ENCODE measurements around the gene TEX55. TPM values are rescaled to one million over a fixed set of nuclear protein-coding genes. Genes with fewer than 3 reads are reported as not detected.
"Not testable (repeated sequence)": the region's sequence is repeated elsewhere in the genome, so short reads cannot be mapped to it uniquely, and the experiment has no call there.

TEX55 gene
- total and polyA plus RNA-seq, 2 experiments from 2014 or later, result not detected

DNA sequence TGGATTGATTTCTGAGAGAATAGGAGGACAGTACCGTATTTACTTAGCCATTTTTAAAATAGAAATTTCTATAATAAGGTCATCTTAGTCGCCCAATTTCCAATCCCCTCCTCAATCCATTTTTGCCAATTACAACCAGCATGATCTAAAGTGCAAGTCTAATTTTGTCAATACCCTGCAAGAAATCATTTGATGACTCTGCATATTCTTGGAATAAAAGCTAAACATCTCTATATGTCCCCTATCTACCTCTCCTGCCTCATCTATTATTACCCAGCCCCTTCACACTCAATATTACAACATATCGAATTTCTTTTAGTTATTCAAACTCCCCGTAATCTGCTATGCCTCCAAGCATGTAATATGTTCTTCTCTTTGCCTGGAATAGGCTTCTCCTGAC, 41.9 kb upstream of the TEX55 start:
- Histone ChIP-seq H3K27ac (no peak overlapping the region), H4K20me1 (ENCODE audit: insufficient read depth) (no peaks in the 10 kb centered on the region), H2AFZ (no peak overlapping the region), H3K9me2 (ENCODE audit: insufficient read depth) (no peaks in the 10 kb centered on the region), H3K4me1 (ENCODE audit: insufficient read depth) (no peaks in the 10 kb centered on the region), H3K4me2 (ENCODE audit: unreplicated experiment) (no peak overlapping the region), H3K4me3 (no peak overlapping the region), H3K9ac (no peak overlapping the region), H3K27me3 (replicated peaks; ENCODE audit: insufficient read depth) (peaks cover 8% of the 10 kb centered on the region; the same call in 1 of the 2 replicates), H3F3A (ENCODE audit: insufficient read depth) (no peaks in the 10 kb centered on the region), H3K36me3 (ENCODE audit: low read depth) (no peaks in the 10 kb centered on the region), H3K9me3 (ENCODE audit: low read depth) (no peaks in the 10 kb centered on the region), H3K79me2 (ENCODE audit: insufficient read depth) (no peaks in the 10 kb centered on the region)
- in situ Hi-C loops (cut with MboI), result no loop called here
- DNase-seq, result no peak
- 17 to 20% methylated on average over 4 of the region's 4 CpGs for WGBS, 2 experiments (ENCODE audit: low coverage in 1 of 2, low lambda C conversion rate in 2 of 2, missing lambda C conversion rate in 2 of 2)
- no peak for TF ChIP-seq EZH2phosphoT487 (IDR thresholded peaks at IDR 0.05; ENCODE audit: insufficient read depth, low read depth)
- TF ChIP-seq EZH2 (IDR thresholded peaks at IDR 0.05; ENCODE audit: insufficient read depth, poor library complexity, severe bottlenecking), result no peak

DNA sequence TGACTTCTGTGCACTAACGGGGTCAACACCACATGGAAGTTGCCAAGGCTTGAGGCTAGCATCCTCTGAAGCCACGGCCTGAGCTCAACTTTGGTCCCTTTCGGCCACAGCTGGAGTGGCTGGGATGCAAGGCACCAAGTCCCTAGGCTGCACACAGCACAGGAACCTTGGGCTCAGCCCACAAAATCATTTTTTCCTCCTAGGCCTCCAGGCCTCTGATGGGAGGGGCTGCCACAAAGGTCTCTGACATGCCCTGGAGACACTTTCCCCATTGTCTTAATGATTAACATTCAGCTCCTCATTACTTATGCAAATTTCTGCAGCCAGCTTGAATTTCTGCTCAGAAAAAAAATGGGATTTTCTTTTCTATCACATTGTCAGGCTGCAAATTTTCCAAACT, 27.6 kb upstream of the TEX55 start:
- H3K36me3 ChIP-seq (ENCODE audit: low read depth); H3K9me2 ChIP-seq (ENCODE audit: insufficient read depth); in situ Hi-C loops (cut with MboI); H3K4me1 ChIP-seq (ENCODE audit: insufficient read depth); H2AFZ ChIP-seq; DNase-seq; H3K9ac ChIP-seq; H3K27me3 ChIP-seq (replicated peaks; ENCODE audit: insufficient read depth); H3K9me3 ChIP-seq (ENCODE audit: low read depth); H3K27ac ChIP-seq; H3K4me2 ChIP-seq (ENCODE audit: unreplicated experiment); H3K4me3 ChIP-seq; H3F3A ChIP-seq (ENCODE audit: insufficient read depth); H3K79me2 ChIP-seq (ENCODE audit: insufficient read depth); H4K20me1 ChIP-seq (ENCODE audit: insufficient read depth): not testable (repeated sequence)
- 12 to 15% methylated on average over 3 of the region's 3 CpGs for WGBS, 2 experiments (ENCODE audit: low coverage in 1 of 2, low lambda C conversion rate in 2 of 2, missing lambda C conversion rate in 2 of 2)

DNA sequence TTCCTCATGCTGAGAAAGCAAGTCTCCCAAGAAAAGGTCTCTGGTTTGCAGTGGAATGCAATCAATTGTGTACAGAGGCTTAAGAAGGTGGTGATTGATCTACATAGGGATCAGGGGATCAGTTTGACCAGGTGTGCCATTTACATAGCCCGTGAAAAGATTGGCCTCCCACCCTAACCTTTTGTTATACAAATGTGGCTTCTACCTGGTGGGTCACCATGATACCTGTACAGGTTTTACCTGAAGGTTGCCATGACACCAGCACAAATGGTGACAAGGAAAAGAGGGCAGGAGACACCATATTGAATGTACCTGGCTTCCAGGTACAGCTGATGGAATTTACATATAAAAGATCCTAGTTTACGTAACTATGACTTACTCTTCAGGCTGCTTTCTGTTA, 25.5 kb upstream of the TEX55 start:
- H3K79me2 ChIP-seq (ENCODE audit: insufficient read depth), result no peaks in the 10 kb centered on the region
- no peaks in the 10 kb centered on the region for H3K36me3 ChIP-seq (ENCODE audit: low read depth)
- H4K20me1 ChIP-seq (ENCODE audit: insufficient read depth), result no peaks in the 10 kb centered on the region
- 31 to 37% methylated on average over 2 of the region's 2 CpGs for WGBS, 2 experiments (ENCODE audit: low coverage in 1 of 2, low lambda C conversion rate in 2 of 2, missing lambda C conversion rate in 2 of 2)
- no peaks in the 10 kb centered on the region for H3K27me3 ChIP-seq (replicated peaks; ENCODE audit: insufficient read depth)
- no peaks in the 10 kb centered on the region for H3K4me1 ChIP-seq (ENCODE audit: insufficient read depth)
- H3K9ac ChIP-seq, result no peak overlapping the region
- no peak overlapping the region for H3K4me2 ChIP-seq (ENCODE audit: unreplicated experiment)
- TF ChIP-seq EZH2phosphoT487 (IDR thresholded peaks at IDR 0.05; ENCODE audit: insufficient read depth, low read depth) (no peak), EZH2 (IDR thresholded peaks at IDR 0.05; ENCODE audit: insufficient read depth, poor library complexity, severe bottlenecking) (no peak)
- no peaks in the 10 kb centered on the region for H3F3A ChIP-seq (ENCODE audit: insufficient read depth)
- no peak for DNase-seq
- no peaks in the 10 kb centered on the region for H3K9me3 ChIP-seq (ENCODE audit: low read depth)
- no peaks in the 10 kb centered on the region for H3K9me2 ChIP-seq (ENCODE audit: insufficient read depth)
- in situ Hi-C loops (cut with MboI), result no loop called here
- H3K27ac ChIP-seq, result no peak overlapping the region
- no peak overlapping the region for H3K4me3 ChIP-seq
- H2AFZ ChIP-seq, result no peak overlapping the region

DNA sequence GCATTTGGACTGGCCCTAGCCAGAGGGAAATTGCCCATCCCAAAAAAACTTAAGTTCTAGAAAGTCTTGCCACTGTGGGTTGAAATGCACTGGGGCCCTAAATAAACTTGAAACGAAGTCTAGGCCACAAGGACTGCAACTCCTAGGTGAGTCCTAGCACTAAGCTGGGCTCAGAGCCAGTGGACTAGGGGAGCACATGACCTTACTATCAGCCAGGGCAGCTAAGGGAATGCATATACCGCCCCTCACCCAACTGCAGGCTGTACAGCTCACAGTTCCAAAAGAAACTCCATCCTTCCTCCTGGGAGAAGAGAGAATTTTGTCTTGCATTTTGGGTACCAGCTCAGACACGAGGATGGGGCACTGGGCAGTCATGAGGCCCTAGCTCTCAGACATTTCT, 23.6 kb upstream of the TEX55 start:
- Histone ChIP-seq H3K36me3 (ENCODE audit: low read depth) (no peaks in the 10 kb centered on the region), H3K9me3 (ENCODE audit: low read depth) (no peaks in the 10 kb centered on the region), H4K20me1 (ENCODE audit: insufficient read depth) (no peaks in the 10 kb centered on the region), H3K27ac (no peak overlapping the region), H3K9me2 (ENCODE audit: insufficient read depth) (no peaks in the 10 kb centered on the region), H3K4me1 (ENCODE audit: insufficient read depth) (no peaks in the 10 kb centered on the region), H3K27me3 (replicated peaks; ENCODE audit: insufficient read depth) (no peaks in the 10 kb centered on the region), H3K79me2 (ENCODE audit: insufficient read depth) (no peaks in the 10 kb centered on the region), H3F3A (ENCODE audit: insufficient read depth) (no peaks in the 10 kb centered on the region), H3K9ac (no peak overlapping the region), H3K4me2 (ENCODE audit: unreplicated experiment) (no peak overlapping the region), H2AFZ (no peak overlapping the region), H3K4me3 (no peak overlapping the region)
- 5 to 7% methylated on average over 3 of the region's 3 CpGs for WGBS, 2 experiments (ENCODE audit: low coverage in 1 of 2, low lambda C conversion rate in 2 of 2, missing lambda C conversion rate in 2 of 2)
- TF ChIP-seq EZH2 (IDR thresholded peaks at IDR 0.05; ENCODE audit: insufficient read depth, poor library complexity, severe bottlenecking) (no peak), EZH2phosphoT487 (IDR thresholded peaks at IDR 0.05; ENCODE audit: insufficient read depth, low read depth) (no peak)
- DNase-seq, result no peak
- in situ Hi-C loops (cut with MboI), result no loop called here

DNA sequence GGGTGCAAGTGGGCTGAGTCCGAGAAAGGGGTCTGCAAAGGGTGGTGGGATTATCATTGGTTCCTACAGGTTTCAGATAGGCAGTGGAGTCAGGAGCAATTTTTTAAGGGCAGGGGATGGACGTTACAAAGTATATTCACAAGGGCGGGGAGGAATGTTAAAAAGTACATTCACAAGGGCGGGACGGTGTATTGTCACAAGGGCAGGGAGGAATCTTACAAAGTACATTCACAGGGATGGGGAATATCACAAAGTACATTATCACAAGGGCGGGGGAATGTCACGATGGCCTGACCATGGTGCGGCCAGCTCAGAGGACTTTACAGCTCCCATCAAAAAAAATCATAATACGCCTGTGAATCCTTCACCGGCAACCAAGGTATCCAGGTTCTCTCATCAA, 20.6 kb upstream of the TEX55 start:
- Histone ChIP-seq H3K79me2 (ENCODE audit: insufficient read depth) (no peaks in the 10 kb centered on the region), H3F3A (ENCODE audit: insufficient read depth) (no peaks in the 10 kb centered on the region), H3K36me3 (ENCODE audit: low read depth) (no peaks in the 10 kb centered on the region), H3K4me2 (ENCODE audit: unreplicated experiment) (no peak overlapping the region), H3K9ac (no peak overlapping the region), H3K9me2 (ENCODE audit: insufficient read depth) (no peaks in the 10 kb centered on the region), H3K4me3 (no peak overlapping the region), H3K27ac (no peak overlapping the region), H3K9me3 (ENCODE audit: low read depth) (no peaks in the 10 kb centered on the region), H4K20me1 (ENCODE audit: insufficient read depth) (no peaks in the 10 kb centered on the region), H3K4me1 (ENCODE audit: insufficient read depth) (no peaks in the 10 kb centered on the region), H2AFZ (no peak overlapping the region), H3K27me3 (replicated peaks; ENCODE audit: insufficient read depth) (no peaks in the 10 kb centered on the region)
- in situ Hi-C loops (cut with MboI), result no loop called here
- no peak for DNase-seq
- TF ChIP-seq EZH2phosphoT487 (IDR thresholded peaks at IDR 0.05; ENCODE audit: insufficient read depth, low read depth) (no peak), EZH2 (IDR thresholded peaks at IDR 0.05; ENCODE audit: insufficient read depth, poor library complexity, severe bottlenecking) (no peak)
- 53 to 63% methylated on average over 10 of the region's 10 CpGs for WGBS, 2 experiments (ENCODE audit: low coverage in 1 of 2, low lambda C conversion rate in 2 of 2, missing lambda C conversion rate in 2 of 2)

Data from GM23248 (cell line).